Kasumi-1 (cell line): ENCODE data around the gene SMIM43.
A peak's percentile ranks its signal among the peaks of the same experiment; 100 is the strongest.
"Not testable (repeated sequence)": the region's sequence is repeated elsewhere in the genome, so short reads cannot be mapped to it uniquely, and the experiment has no call there.

ENCODE experiments used
- DNase-seq, 2 experiments: peaks; one replicate each; lab custom pipeline; 2025; lab: John Stamatoyannopoulos, UW

The SMIM43 gene

GRCh38 chr4:121736735-121737351, 28.1 kb downstream of the SMIM43 start:
- peak; percentile 55 to 58 for DNase-seq

DNA sequence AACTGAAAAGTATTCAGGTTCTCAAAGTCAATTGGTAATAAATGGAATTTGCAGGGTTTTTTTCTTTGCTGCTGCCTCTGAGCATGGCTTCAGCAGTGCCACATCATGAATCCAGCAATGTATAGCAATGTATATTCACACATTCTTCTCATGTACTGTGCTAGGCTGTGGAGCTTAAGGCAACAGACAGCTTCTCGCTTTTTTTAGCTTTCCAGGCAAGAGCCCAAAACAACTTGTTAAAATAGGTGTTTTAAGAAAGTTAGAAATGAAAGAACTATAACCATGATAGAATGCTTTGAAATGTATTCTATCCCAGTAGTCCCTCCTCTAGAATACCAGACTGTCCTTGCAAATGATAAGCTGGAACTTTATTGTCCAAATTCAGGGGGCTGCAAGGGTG, 30.4 kb downstream of the SMIM43 start:
- DNase-seq: no peak

GRCh38 chr4:121733942-121734341, 31.0 kb downstream of the SMIM43 start:
- DNase-seq: no peak

DNA sequence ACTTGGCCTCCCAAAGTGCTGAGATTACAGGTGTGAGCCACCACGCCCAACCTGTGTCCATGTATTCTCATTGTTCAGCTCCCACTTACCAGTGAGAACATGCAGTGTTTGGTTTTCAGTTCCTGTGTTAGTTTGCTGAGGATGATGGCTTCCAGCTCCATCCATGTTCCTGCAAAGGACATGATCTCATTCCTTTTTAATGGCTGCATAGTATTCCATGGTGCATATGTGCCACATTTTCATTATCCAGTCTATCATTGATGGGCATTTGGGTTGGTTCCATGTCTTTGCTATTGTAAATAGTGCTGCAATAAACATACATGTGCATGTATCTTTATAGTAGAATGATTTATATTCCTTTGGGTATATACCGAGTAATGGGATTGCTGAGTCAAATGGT, 35.2 kb downstream of the SMIM43 start:
- not testable (repeated sequence) for DNase-seq

DNA sequence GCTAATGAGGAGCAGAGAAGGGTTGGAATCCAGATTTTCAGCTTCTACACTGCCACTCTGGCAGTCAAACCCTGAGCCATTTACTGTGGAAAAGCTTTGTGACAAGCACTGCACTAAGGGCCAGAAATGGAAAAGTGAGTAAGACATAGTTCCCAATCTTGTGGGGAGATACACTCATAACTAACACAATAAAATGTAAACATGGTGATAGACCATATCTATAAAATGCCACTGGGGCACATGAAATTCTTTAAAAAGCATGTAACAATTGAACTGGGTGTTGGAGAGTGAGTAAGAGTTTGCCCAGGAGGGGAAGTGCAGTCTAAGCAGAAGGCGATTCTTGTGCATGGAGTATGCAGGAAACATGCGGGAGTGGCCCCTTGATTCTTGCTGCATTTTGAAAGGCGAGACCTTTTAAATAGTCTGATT, 36.2 kb downstream of the SMIM43 start:
- DNase-seq: no peak

GRCh38 chr4:121728066-121728465, 36.9 kb downstream of the SMIM43 start:
- DNase-seq: no peak

DNA sequence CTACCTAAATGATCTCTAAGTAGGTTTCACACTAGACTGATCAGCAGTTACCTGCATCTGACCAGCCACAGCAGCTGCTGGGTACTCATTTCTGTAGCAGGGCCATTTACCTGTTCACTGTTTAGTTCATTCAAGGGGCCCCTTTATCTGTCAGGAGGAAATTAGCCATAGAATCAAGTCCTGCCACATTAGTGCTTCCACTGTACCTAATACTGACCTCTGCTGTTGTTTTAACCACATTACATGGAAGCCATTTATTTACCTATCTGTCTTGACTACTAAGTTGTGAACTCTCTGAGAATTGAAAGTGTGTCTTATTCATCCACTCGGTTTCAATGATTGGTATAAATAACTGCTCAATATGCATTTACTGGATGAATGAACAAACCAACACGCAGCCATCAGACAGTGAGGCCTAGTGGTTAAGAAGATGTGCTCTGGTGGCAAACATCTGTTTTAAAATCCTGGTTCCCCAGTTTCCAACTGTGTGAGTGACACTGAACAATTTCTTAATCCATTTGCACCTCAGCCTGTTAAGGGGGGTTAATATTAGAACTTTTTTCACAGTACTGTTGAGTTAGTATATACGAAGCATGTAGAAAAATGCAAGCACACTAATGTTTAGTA, 38.2 kb downstream of the SMIM43 start:
- DNase-seq: peak; percentile 67 to 82

DNA sequence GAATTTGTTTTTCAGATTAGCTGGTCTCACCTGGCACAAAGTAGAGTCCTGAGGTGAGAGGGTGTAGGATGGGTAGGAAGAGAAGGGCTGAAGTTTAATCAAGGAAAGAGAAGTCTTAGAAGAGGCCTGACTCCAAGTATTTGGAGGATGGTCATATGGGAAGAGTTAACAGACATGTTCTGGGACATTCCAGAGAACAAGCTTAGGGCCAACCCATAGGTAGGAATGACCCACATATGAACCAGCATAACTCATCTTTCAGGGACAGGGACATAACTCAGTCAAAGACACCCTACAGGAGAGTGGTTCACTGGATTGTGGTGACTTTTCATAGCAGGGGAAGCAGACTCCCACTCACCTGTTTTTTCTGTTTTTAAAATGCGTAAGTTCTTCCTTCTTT, 40.3 kb downstream of the SMIM43 start:
- DNase-seq: no peak

GRCh38 chr4:121721700-121722099, 43.3 kb downstream of the SMIM43 start:
- DNase-seq: no peak

DNA sequence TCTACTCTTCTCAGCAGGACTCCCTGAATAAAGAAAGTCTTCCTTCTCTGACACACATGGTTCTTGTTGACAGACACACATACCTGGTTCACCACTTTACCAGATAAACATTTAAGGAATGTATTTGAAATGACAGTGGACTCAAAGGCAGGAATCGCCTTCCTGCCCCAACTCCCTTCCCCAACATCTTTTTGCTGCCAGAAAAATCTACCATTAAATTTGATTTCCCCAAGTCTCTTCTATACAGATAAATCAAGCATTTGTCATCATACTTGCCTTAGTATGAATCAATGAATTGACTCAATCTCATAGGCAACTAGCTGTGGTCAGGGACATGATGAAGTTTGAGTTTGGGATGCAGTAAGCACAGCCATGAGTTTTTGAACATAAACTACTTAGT, 44.9 kb downstream of the SMIM43 start:
- no peak for DNase-seq

DNA sequence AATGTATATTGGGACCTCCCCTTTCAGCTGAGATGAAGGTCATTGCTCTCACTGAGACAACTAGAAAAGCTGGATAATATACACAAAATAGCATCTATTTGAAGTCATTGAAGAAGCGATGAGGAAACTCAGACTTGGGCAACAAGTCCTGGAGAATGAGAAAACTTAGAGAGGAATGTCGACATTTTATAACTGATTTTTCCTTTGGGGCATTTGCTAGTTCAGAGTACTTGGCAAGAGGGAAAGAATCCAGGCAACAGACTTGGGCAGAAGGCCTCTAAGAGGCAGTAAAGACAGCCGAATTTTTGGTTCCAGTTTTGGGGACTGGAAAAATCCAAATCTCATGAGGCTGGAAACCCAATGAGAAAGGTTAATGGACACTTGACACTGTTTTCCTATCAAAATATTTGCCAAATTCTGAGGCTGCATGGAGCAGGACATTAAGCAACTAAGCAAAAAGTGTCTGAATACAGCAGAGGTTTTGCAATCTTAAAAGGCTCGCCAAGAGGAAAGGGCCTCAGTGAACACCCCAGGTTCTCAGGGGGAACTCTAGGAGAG, 47.2 kb downstream of the SMIM43 start:
- no peak for DNase-seq

DNA sequence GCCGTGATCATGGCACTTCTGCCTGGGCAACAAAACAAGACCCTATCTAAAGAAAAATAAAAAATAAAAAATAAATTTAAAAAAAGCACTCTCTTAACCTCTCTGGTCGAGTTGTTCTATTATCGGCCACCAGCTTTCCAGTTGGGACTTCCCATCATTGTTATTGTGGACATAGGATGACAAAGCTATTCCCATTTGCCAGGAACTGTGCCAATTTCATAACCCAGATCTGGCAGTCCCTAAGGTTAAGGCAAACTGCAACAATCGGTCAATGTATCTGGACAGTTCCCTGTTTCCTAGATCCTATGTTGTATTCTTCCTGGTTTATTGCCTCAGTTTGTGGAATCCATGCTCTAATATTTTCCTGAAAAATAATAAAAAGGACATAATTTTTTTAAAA, 50.4 kb downstream of the SMIM43 start:
- no peak for DNase-seq

DNA sequence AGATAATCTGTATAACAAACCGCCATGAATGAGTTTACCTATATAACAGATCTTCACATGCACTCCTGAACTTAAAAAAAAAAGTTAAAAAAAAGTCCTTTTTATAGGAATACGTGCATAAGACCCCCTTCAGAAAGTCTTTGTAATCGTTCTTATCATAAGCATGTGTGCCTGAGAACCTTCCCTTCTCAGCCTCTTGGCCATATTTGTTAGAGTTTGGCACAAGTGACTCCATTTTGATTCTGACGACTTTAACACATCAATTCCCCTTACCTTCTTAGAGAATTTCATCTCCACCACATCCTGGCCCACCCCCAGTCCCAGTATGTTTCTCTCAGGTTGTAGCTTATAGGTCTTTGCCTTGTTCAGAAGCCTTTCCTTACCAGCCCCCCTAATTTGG, 52.2 kb downstream of the SMIM43 start:
- no peak for DNase-seq

DNA sequence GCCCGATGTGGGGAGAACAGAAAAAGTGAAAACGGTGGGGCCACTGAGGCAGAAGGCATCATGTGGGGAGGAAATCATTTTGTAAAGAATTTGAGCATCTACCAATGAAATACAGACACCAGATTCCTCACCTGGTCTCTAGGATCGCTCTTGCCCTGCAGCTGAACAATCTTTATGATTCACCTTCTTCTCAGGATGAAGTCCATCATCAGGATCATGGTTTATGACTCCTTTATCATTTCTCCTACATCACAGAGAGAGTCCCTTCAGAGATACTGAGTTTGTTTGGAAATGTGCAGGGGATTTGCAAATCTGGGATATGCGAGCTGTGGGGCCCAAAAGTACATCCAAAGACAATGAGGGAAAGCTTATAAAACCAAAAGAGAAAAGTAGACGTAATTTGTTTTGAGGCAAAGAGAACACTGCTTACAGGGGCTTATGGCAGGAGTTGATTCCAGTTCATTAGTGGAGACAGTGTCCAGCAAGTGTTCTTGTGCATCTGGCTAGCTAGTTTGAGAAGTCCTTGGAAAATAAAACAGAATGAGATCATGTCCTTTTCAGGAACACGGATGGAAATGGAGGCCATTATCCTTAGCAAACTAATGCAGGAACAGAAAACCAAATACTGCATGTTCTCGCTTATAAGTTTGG, 52.8 kb downstream of the SMIM43 start:
- DNase-seq: no peak

DNA sequence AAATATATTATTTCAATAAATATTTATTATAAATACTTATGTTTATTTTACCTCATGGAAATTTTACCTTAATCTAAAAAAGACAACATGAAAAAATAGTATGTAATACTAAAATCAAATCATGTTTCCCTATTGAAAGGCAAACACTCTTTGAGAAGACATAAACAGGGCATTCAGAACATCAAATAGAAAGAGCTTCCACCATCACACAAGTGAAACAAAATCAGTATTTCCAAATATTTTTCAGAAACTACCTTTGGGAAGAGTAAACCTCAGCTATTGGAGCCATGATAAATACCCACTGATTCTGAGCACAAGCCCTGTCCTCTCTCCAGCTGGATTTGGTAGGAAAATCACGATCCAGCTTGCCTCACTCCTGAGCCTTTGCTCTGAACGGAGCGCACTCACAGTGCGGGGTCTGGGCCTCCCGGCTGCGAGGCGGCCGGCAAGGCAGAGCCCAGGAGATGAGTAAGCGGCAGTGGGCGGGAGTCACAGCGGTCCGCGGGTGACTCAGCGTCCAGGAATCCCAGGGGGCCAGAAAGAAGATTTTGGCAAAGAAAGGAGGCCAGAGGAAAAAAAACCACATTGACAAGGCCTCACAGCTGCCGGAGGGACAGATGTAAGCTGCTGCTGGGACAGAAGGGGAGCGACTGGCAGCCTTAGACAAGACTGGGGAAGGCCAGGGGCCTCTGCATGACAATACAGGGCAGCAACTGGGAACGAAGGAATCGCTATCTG, 53.5 kb downstream of the SMIM43 start:
- no peak for DNase-seq

DNA sequence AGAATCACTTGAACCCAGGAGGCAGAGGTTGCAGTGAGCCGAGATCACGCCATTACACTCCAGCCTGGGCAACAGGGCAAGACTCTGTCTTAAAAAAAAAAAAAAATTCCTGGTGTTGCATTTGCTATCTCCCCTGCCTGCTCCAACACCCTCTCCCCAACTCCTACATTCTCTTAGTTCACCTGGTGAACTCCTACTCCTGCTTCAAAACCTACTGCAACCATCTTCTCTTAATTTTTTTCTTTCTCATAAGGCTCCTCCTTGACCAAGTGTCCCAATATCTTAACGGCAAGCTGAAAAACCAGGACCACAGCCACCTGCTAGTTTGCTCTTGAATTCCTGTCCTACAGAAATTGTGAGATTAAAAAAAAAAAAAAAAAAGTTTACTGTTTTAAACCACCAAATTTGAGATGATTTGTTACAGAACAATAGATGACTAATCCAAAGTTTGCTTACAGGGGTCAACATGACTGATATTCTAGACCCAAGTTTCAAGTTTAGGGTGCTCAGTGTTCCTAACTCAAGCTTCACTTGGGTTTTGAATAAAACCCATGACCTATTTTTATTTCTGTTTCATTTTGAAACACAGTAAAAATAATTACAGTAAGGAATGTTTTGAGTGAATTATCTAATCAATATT, 55.1 kb downstream of the SMIM43 start:
- no peak for DNase-seq
